GM18519 (cell line): Measurements from ENCODE around the gene UVSSA.
"Not testable (repeated sequence)": the region's sequence is repeated elsewhere in the genome, so short reads cannot be mapped to it uniquely, and the experiment has no call there.

Source experiments
- ATAC-seq: cut with Tn5 transposase; IDR thresholded peaks from one replicate; pipeline ENCODE4 v1.9.1; 2021; ENCODE audit warnings: mild to moderate bottlenecking, moderate library complexity; ENCODE audit not compliant: unreplicated experiment, low FRiP score

The UVSSA gene

GRCh38 chr4:1393363-1393762, 46.4 kb downstream of the UVSSA start:
- not testable (repeated sequence) for ATAC-seq

GRCh38 chr4:1393866-1394265, 46.9 kb downstream of the UVSSA start:
- ATAC-seq = no peak

- ATAC-seq = not testable (repeated sequence)
These were observed 47.8 kb downstream of the UVSSA start for GRCh38 chr4:1394554-1395388.

- ATAC-seq = not testable (repeated sequence)
These were observed 48.4 kb downstream of the UVSSA start for GRCh38 chr4:1395389-1395820.

GRCh38 chr4:1395941-1396805, 49.2 kb downstream of the UVSSA start:
- no peak for ATAC-seq

- ATAC-seq = no peak
These were observed 49.9 kb downstream of the UVSSA start for GRCh38 chr4:1396806-1397455.

- ATAC-seq = no peak
These were observed 51.9 kb downstream of the UVSSA start for GRCh38 chr4:1398681-1399507.

- ATAC-seq = no peak
These were observed 52.6 kb downstream of the UVSSA start for GRCh38 chr4:1399508-1400190.

- ATAC-seq = no peak
These were observed 53.3 kb downstream of the UVSSA start for GRCh38 chr4:1400191-1400805.

GRCh38 chr4:1400831-1401408, 53.9 kb downstream of the UVSSA start:
- no peak for ATAC-seq

- no peak for ATAC-seq
These were observed 54.5 kb downstream of the UVSSA start for GRCh38 chr4:1401409-1402020.

GRCh38 chr4:1402021-1402515, 55.1 kb downstream of the UVSSA start:
- no peak for ATAC-seq

- no peak for ATAC-seq
These were observed 55.6 kb downstream of the UVSSA start for GRCh38 chr4:1402516-1403091.

- ATAC-seq = no peak
These were observed 56.2 kb downstream of the UVSSA start for GRCh38 chr4:1403177-1403583.

- no peak for ATAC-seq
These were observed 56.9 kb downstream of the UVSSA start for GRCh38 chr4:1403591-1404572.

GRCh38 chr4:1404573-1405253, 57.7 kb downstream of the UVSSA start:
- ATAC-seq = no peak
